ENCODE data around the gene UNC119B. TPM values are rescaled to one million over a fixed set of nuclear protein-coding genes. Genes with fewer than 3 reads are reported as not detected.

Gene UNC119B
- total and polyA plus RNA-seq, 4 donors, result 3.8 to 24.8 (median 11.8) TPM

- 75% methylated on average over 4 of the region's 4 CpGs for WGBS
- Histone ChIP-seq H3K9me3 (ENCODE audit: control insufficient read depth in 4 of 4, low read length in 3 of 4) (peaks cover 0 to 1% (median 0%) of the 10 kb centered on the region in 4 donors), H3K36me3 (ENCODE audit: control insufficient read depth in 4 of 4, insufficient read depth in 3 of 4, low read depth in 1 of 4, low read length in 3 of 4) (peaks cover 0 to 10% (median 3%) of the 10 kb centered on the region in 4 donors), H3K27me3 (ENCODE audit: control insufficient read depth in 4 of 4, insufficient read depth in 4 of 4, low read length in 3 of 4) (no peaks in the 10 kb centered on the region), H3K27ac (ENCODE audit: low read depth in 1 of 2, low read length in 2 of 2) (no peak overlapping the region), H3K4me1 (ENCODE audit: control insufficient read depth in 4 of 4, insufficient read depth in 4 of 4, low read length in 3 of 4) (no peaks in the 10 kb centered on the region), H3K4me3 (ENCODE audit: low read depth in 1 of 3, low read length in 3 of 3) (no peak overlapping the region), H3K9ac (ENCODE audit: low read depth in 1 of 2, low read length in 2 of 2) (no peak overlapping the region)
- no peak for DNase-seq (ENCODE audit: low spot score)
- TF ChIP-seq ZBTB33 (IDR thresholded peaks at IDR 0.05) (no peak), HNF4G (IDR thresholded peaks at IDR 0.05) (no peak), ATF3 (IDR thresholded peaks at IDR 0.05) (no peak), SP1 (IDR thresholded peaks at IDR 0.05) (no peak), RAD21 (IDR thresholded peaks at IDR 0.05) (no peak), FOXA1 (IDR thresholded peaks at IDR 0.05) (no peak), NR2F2 (IDR thresholded peaks at IDR 0.05) (no peak), REST (IDR thresholded peaks at IDR 0.05) (no peak), GABPA (IDR thresholded peaks at IDR 0.05 in 1 of 2, conservative IDR thresholded peaks at IDR 0.05 in 1 of 2) (no peak), YY1 (IDR thresholded peaks at IDR 0.05) (no peak)
Measured at GRCh38 chr12:120757226-120757742, 47.0 kb downstream of the UNC119B start.

GRCh38 chr12:120757949-120758348, 47.7 kb downstream of the UNC119B start:
- TF ChIP-seq GABPA (IDR thresholded peaks at IDR 0.05 in 1 of 2, conservative IDR thresholded peaks at IDR 0.05 in 1 of 2), result no peak
- TF ChIP-seq SP1 (IDR thresholded peaks at IDR 0.05), result no peak
- no peak for TF ChIP-seq CTCF (IDR thresholded peaks at IDR 0.05; ENCODE audit: low read depth, low read length, missing input control)
- TF ChIP-seq ATF3 (IDR thresholded peaks at IDR 0.05), result no peak
- TF ChIP-seq RAD21 (IDR thresholded peaks at IDR 0.05), result no peak
- 70% methylated on average over 6 of the region's 6 CpGs for WGBS
- Histone ChIP-seq H3K9ac (ENCODE audit: low read depth in 1 of 2, low read length in 2 of 2) (no peak overlapping the region), H3K36me3 (ENCODE audit: control insufficient read depth in 4 of 4, insufficient read depth in 3 of 4, low read depth in 1 of 4, low read length in 3 of 4) (peaks cover 0 to 10% (median 5%) of the 10 kb centered on the region in 4 donors), H3K4me1 (ENCODE audit: control insufficient read depth in 4 of 4, insufficient read depth in 4 of 4, low read length in 3 of 4) (no peaks in the 10 kb centered on the region), H3K27me3 (ENCODE audit: control insufficient read depth in 4 of 4, insufficient read depth in 4 of 4, low read length in 3 of 4) (no peaks in the 10 kb centered on the region), H3K27ac (ENCODE audit: low read depth in 1 of 2, low read length in 2 of 2) (no peak overlapping the region), H3K4me3 (ENCODE audit: low read depth in 1 of 3, low read length in 3 of 3) (no peak overlapping the region), H3K9me3 (ENCODE audit: control insufficient read depth in 4 of 4, low read length in 3 of 4) (peaks cover 0 to 1% (median 0%) of the 10 kb centered on the region in 4 donors)
- no peak for DNase-seq (ENCODE audit: low spot score)

Data from liver (tissue), 9 donors.